ENCODE results near the gene NSUN3. TPM values are rescaled to one million over a fixed set of nuclear protein-coding genes. Genes with fewer than 3 reads are reported as not detected.

NSUN3 gene
- 10.7 and 11.6 TPM in 2 replicates for total RNA-seq
- 3.4 and 3.8 TPM in 2 replicates for polyA plus RNA-seq
- 3.9 and 4.2 TPM in 2 replicates for polyA plus RNA-seq (2011; cell fraction: cytosol; rRNA removed)
- 8.2 and 9.1 TPM in 2 replicates for polyA plus RNA-seq (2011; cell fraction: nucleus; rRNA removed)
- 6.9 and 7.0 TPM in 2 replicates for polyA plus RNA-seq (2012)
- 12.8 and 20.7 TPM in 2 replicates for polyA minus RNA-seq
- 7.2 TPM for polyA minus RNA-seq (2011; cell fraction: cytosol; rRNA and poly(A)+ RNA removed)
- polyA minus RNA-seq (2011; cell fraction: nucleus; rRNA and poly(A)+ RNA removed) = 38.9 and 51.2 TPM in 2 replicates
- percentile 81 among the genes with signal in this experiment for Bru-seq, nascent RNA
- percentile 54 among the genes with signal in this experiment for BruChase-seq, experiment 1, labeled RNA remaining after a 6-hour chase
- percentile 63 among the genes with signal in this experiment for BruChase-seq, experiment 2, labeled RNA remaining after a 2-hour chase
- long read RNA-seq, transcript NSUN3-201 (6 exons, 3,289 nt) = major isoform, 11 of 15 reads
- long read RNA-seq, partial matches to known transcripts = 1 of 15 reads
- long read RNA-seq, other reads (novel, unspliced or antisense) = 3 of 15 reads

DNA sequence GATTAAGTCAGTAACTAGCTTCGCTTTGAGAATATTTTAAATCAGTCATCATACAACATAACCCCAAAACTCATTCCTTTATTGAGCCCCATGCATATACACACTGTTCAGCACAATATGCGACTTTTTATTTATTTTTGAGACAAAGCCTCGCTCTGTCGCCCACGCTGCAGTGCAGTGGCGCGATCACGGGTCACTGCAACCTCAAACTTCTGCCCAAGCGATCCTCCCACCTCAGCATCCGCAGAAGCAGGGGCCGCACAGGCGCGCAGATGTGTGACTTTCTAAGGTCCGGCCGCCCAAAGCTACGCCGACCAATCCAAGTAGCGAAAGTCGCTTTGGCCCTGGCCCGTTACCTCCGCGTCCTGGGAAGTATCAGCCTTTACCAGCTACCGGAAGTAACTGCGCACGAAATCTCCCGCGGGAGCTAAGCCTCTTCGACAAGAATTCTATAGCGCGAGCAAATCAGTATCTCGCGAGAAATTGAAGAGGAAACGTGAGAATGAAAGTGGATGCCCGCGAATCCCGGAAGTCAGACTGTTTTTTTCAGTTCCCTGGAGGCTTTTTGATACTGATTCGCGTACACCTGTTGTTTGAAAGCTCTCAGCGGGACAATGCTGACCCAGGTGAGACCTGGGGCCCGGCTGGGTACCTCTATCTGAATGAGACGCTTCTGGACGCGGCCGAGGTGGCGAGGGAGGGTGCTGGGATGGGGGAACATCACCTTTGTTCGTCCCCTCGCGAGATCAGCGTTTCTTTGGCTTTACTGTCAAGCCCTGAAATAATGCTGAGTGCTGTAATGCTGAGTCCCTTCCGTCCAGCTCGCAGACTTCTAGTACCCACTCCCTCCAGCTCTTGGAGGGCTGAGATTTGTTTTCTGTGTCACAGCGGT is at the start of gene NSUN3, which contains the start of gene DHFR2:
TSS of gene NSUN3 (plus strand) at position 549 of the 892 bp plus-strand sequence. CDS start at position 615, 66 bp downstream.
TSS of gene DHFR2 (minus strand) at position 404 of the 892 bp plus-strand sequence. CDS start 1,405 bp downstream, outside the sequence.
- POLR2A ChIA-PET = interaction anchor here (0.9 to 1.3 kb wide), 4 partner anchors 34 to 90 kb away, joined by 3 to 4 read pairs (median 4); no protein-coding TSS in a partner anchor
- peak; percentile 84 for FAIRE-seq
- H3K36me3 ChIP-seq (ENCODE audit: control insufficient read depth in 2 of 2, extremely low read depth in 1 of 2, insufficient read depth in 2 of 2, low read length in 2 of 2) = peaks cover 0 to 2% of the 10 kb centered on the region in 2 experiments
- peak within 1 kb of the TSS; percentile 92 for H3K27ac ChIP-seq (ENCODE audit: insufficient read depth, low read depth, low read length)
- no peaks in the 10 kb centered on the region for H4K20me1 ChIP-seq (replicated peaks; ENCODE audit: control insufficient read depth, extremely low read depth, insufficient read depth, low read length)
- H2AFZ ChIP-seq (ENCODE audit: low read depth, low read length) = peak within 1 kb of the TSS; percentile 43
- intact Hi-C loops (cut with micrococcal nuclease) (loop anchor here (1.0 to 10.0 kb wide), 4 partner anchors 58 to 158 kb away; partner anchors contain the start of genes ARL13B and PROS1), dilution Hi-C loops (cut with MboI; ENCODE audit: extremely low pct_ligation_motif_present, low sequenced_read_pairs) (no loop called here)
- H3K4me1 ChIP-seq (ENCODE audit: control insufficient read depth, extremely low read depth, insufficient read depth, low read length) = peaks cover 17% of the 10 kb centered on the region
- H3K9me3 ChIP-seq (replicated peaks; ENCODE audit: control insufficient read depth, insufficient read depth, low read length) = no peaks in the 10 kb centered on the region
- H3K27me3 ChIP-seq (ENCODE audit: control insufficient read depth in 2 of 2, insufficient read depth in 2 of 2, low read length in 2 of 2) = no peaks in the 10 kb centered on the region
- TF ChIP-seq GATA2 (IDR thresholded peaks at IDR 0.05; ENCODE audit: insufficient read depth, insufficient read length, low read depth, low read length) = no peak
- TF ChIP-seq MYC (IDR thresholded peaks at IDR 0.05; ENCODE audit: low read depth, low read length) = no peak
- TF ChIP-seq, protein P1, sequence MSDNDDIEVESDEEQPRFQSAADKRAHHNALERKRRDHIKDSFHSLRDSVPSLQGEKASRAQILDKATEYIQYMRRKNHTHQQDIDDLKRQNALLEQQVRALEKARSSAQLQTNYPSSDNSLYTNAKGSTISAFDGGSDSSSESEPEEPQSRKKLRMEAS (IDR thresholded peaks at IDR 0.05; ENCODE audit: insufficient read depth, insufficient read length) = no peak
- no peak for TF ChIP-seq EZH2 (IDR thresholded peaks at IDR 0.05; ENCODE audit: borderline replicate concordance, low read depth, low read length, severe bottlenecking)
- peak; percentile 74 for TF ChIP-seq POLR2A (IDR thresholded peaks at IDR 0.05; ENCODE audit: low read depth, low read length)
- peak; percentile 48 for TF ChIP-seq POLR2AphosphoS5 (IDR thresholded peaks at IDR 0.05; ENCODE audit: insufficient read depth, low read depth, low read length)
- no peak for TF ChIP-seq FOS (IDR thresholded peaks at IDR 0.05; ENCODE audit: borderline replicate concordance, insufficient read depth, low read length)
- TF ChIP-seq JUN (IDR thresholded peaks at IDR 0.05; ENCODE audit: borderline replicate concordance, insufficient read depth, insufficient read length, low read depth) = no peak
- TF ChIP-seq, protein P2, sequence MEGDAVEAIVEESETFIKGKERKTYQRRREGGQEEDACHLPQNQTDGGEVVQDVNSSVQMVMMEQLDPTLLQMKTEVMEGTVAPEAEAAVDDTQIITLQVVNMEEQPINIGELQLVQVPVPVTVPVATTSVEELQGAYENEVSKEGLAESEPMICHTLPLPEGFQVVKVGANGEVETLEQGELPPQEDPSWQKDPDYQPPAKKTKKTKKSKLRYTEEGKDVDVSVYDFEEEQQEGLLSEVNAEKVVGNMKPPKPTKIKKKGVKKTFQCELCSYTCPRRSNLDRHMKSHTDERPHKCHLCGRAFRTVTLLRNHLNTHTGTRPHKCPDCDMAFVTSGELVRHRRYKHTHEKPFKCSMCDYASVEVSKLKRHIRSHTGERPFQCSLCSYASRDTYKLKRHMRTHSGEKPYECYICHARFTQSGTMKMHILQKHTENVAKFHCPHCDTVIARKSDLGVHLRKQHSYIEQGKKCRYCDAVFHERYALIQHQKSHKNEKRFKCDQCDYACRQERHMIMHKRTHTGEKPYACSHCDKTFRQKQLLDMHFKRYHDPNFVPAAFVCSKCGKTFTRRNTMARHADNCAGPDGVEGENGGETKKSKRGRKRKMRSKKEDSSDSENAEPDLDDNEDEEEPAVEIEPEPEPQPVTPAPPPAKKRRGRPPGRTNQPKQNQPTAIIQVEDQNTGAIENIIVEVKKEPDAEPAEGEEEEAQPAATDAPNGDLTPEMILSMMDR (IDR thresholded peaks at IDR 0.05; ENCODE audit: extremely low read depth in 1 of 2, insufficient read depth in 1 of 2, low read depth in 1 of 2, low read length in 2 of 2) = no peak
- peaks cover 10% of the 10 kb centered on the region for H3K79me2 ChIP-seq (ENCODE audit: control insufficient read depth, insufficient read depth, low read length)
- DNase-seq (ENCODE audit: low read depth, low spot score) = peak; percentile 97
- H3K9ac ChIP-seq (replicated peaks; ENCODE audit: extremely low read depth, insufficient read depth, low read length) = peak within 1 kb of the TSS; percentile 99
- CTCF ChIA-PET = interaction anchor here (0.6 to 2.6 kb wide), 7 partner anchors 9 to 89 kb away, joined by 3 to 14 read pairs (median 4); partner anchors contain the start of genes ARL13B and PROS1
- H3K4me2 ChIP-seq (ENCODE audit: insufficient read depth, low read length) = peak within 1 kb of the TSS; percentile 98
- BruUV-seq (replicated peaks) = TSS peak; percentile 80
- no peaks in the 10 kb centered on the region for H3K9me1 ChIP-seq (replicated peaks; ENCODE audit: control insufficient read depth, extremely low read depth, insufficient read depth, low read length)
- H3K4me3 ChIP-seq (replicated peaks in 1 of 3; ENCODE audit: insufficient read depth in 1 of 3, low read depth in 1 of 3, low read length in 3 of 3) = peak within 1 kb of the TSS; percentile 65 to 98 (median 88)

Measured in endothelial cell of umbilical vein (primary cell).